Measurements from ENCODE around the gene GLT1D1.

Gene GLT1D1

GRCh38 chr12:128856035-128856790 lies 2.9 kb downstream of the GLT1D1 start:
- DNase-seq (ENCODE audit: low read depth), result no peak

GRCh38 chr12:128856791-128857078 lies 3.5 kb downstream of the GLT1D1 start:
- DNase-seq (ENCODE audit: low read depth), result no peak

GRCh38 chr12:128857133-128857763 lies 4.0 kb downstream of the GLT1D1 start:
- no peak for DNase-seq (ENCODE audit: low read depth)

GRCh38 chr12:128859311-128859710 lies 6.0 kb downstream of the GLT1D1 start:
- DNase-seq (ENCODE audit: low read depth), result no peak

GRCh38 chr12:128861226-128862016 lies 8.1 kb downstream of the GLT1D1 start:
- DNase-seq (ENCODE audit: low read depth), result no peak

- DNase-seq (ENCODE audit: low read depth), result no peak
Measured at GRCh38 chr12:128863957-128864356, 10.7 kb downstream of the GLT1D1 start.

- no peak for DNase-seq (ENCODE audit: low read depth)
Measured at GRCh38 chr12:128864516-128865186, 11.4 kb downstream of the GLT1D1 start.

- no peak for DNase-seq (ENCODE audit: low read depth)
Measured at GRCh38 chr12:128867466-128867865, 14.2 kb downstream of the GLT1D1 start.

GRCh38 chr12:128871516-128871892 lies 18.2 kb downstream of the GLT1D1 start:
- no peak for DNase-seq (ENCODE audit: low read depth)

- DNase-seq (ENCODE audit: low read depth), result no peak
Measured at GRCh38 chr12:128872303-128872702, 19.0 kb downstream of the GLT1D1 start.

- DNase-seq (ENCODE audit: low read depth), result no peak
Measured at GRCh38 chr12:128876559-128876958, 23.3 kb downstream of the GLT1D1 start.

- DNase-seq (ENCODE audit: low read depth), result no peak
Measured at GRCh38 chr12:128879898-128880764, 26.9 kb downstream of the GLT1D1 start.

GRCh38 chr12:128891856-128892255 lies 38.6 kb downstream of the GLT1D1 start:
- no peak for DNase-seq (ENCODE audit: low read depth)

GRCh38 chr12:128903236-128903635 lies 50.0 kb downstream of the GLT1D1 start:
- DNase-seq (ENCODE audit: low read depth), result no peak

GRCh38 chr12:128905003-128905544 lies 51.8 kb downstream of the GLT1D1 start:
- DNase-seq (ENCODE audit: low read depth), result no peak

- no peak for DNase-seq (ENCODE audit: low read depth)
Measured at GRCh38 chr12:128906485-128907137, 53.3 kb downstream of the GLT1D1 start.

- no peak for DNase-seq (ENCODE audit: low read depth)
Measured at GRCh38 chr12:128908254-128908653, 55.0 kb downstream of the GLT1D1 start.

GRCh38 chr12:128909653-128910052 lies 56.4 kb downstream of the GLT1D1 start:
- no peak for DNase-seq (ENCODE audit: low read depth)

GRCh38 chr12:128910629-128911028 lies 57.4 kb downstream of the GLT1D1 start:
- no peak for DNase-seq (ENCODE audit: low read depth)

- DNase-seq (ENCODE audit: low read depth), result no peak
Measured at GRCh38 chr12:128911861-128912260, 58.6 kb downstream of the GLT1D1 start.

Data from fibroblast of the conjunctiva (primary cell).